SU-DHL-6 (cell line): ENCODE data around the gene FGL2.
"Not testable (repeated sequence)": the region's sequence is repeated elsewhere in the genome, so short reads cannot be mapped to it uniquely, and the experiment has no call there.

Experiments
- H2AFZ ChIP-seq: fragments of 200-600 bp; sonication (generic); 2 replicates; pipeline ENCODE4 v1.6.1; 2014; ENCODE audit warnings: low read depth, mild to moderate bottlenecking, moderate library complexity, mixed read lengths, antibody characterized with exemption, low read length; ENCODE audit not compliant: severe bottlenecking
- H3F3A ChIP-seq: fragments of 200-600 bp; shearing (Covaris generic); 2 replicates; pipeline ENCODE4 v1.6.0; 2016; ENCODE audit warnings: antibody characterized with exemption, mild to moderate bottlenecking; ENCODE audit not compliant: insufficient read depth
- H3K27ac ChIP-seq: fragments of 200-600 bp; sonication (generic); 2 replicates; pipeline ENCODE4 v1.5.1; 2016; ENCODE audit warnings: low read depth, mild to moderate bottlenecking, low read length, moderate library complexity, mixed read lengths
- H3K27me3 ChIP-seq: fragments of 200-600 bp; sonication (generic), shearing (Covaris generic); 2 replicates; pipeline ENCODE4 v1.6.0; 2014; ENCODE audit warnings: mild to moderate bottlenecking, low read length
- H3K36me3 ChIP-seq: fragments of 200-600 bp; sonication (generic); 2 replicates; pipeline ENCODE4 v1.6.1; 2014; ENCODE audit warnings: mild to moderate bottlenecking, low read length, mixed read lengths
- H3K4me2 ChIP-seq: fragments of 300-600, 200-600 bp; shearing (Covaris generic), sonication (generic); 2 replicates; pipeline ENCODE4 v1.6.0; 2014; ENCODE audit warnings: low read length, low read depth, mild to moderate bottlenecking; ENCODE audit not compliant: poor library complexity, severe bottlenecking
- H3K4me3 ChIP-seq: fragments of 200-600 bp; sonication (generic); 2 replicates; pipeline ENCODE4 v1.5.1; 2014; ENCODE audit warnings: antibody characterized with exemption, low read length, mild to moderate bottlenecking, mixed read lengths; ENCODE audit not compliant: insufficient read depth, poor library complexity, severe bottlenecking
- H3K79me2 ChIP-seq: fragments of 200-600 bp; sonication (generic); 2 replicates; pipeline ENCODE4 v1.6.1; 2014; ENCODE audit warnings: mild to moderate bottlenecking, low read length, moderate library complexity; ENCODE audit not compliant: insufficient read depth
- H3K9ac ChIP-seq: fragments of 200-600 bp; sonication (generic); 2 replicates; pipeline ENCODE4 v1.7.0; 2014; ENCODE audit warnings: mild to moderate bottlenecking, low read length
- H3K9me2 ChIP-seq: fragments of 200-600 bp; sonication (generic); replicated peaks from 2 replicates; pipeline ENCODE4 v1.6.1; 2014; ENCODE audit warnings: low read length; ENCODE audit not compliant: insufficient read depth
- H3K9me3 ChIP-seq: fragments of 200-600 bp; sonication (generic); 2 replicates; pipeline ENCODE4 v1.6.1; 2014; ENCODE audit warnings: low read length, mixed read lengths; ENCODE audit not compliant: insufficient read depth
- H4K20me1 ChIP-seq: fragments of 200-600 bp; sonication (generic); 2 replicates; pipeline ENCODE4 v1.6.1; 2014; ENCODE audit warnings: low read depth, mild to moderate bottlenecking, antibody characterized with exemption, low read length, moderate library complexity, mixed read lengths
- EZH2phosphoT487 ChIP-seq: fragments of 200-600 bp; sonication (generic), shearing (Covaris generic); conservative IDR thresholded peaks from 2 replicates; pipeline ENCODE4 v1.6.1; 2018; ENCODE audit warnings: mild to moderate bottlenecking, antibody characterized with exemption, low read length, moderate library complexity, mixed read lengths
- TF ChIP-seq, protein P1 (sequence below): fragments of 200-600 bp; sonication (generic); IDR thresholded peaks from one replicate; pipeline ENCODE4 v1.5.1; 2017; ENCODE audit warnings: antibody characterized with exemption, mild to moderate bottlenecking, low read length, moderate library complexity; ENCODE audit not compliant: insufficient read depth, poor library complexity, severe bottlenecking

The FGL2 gene

DNA sequence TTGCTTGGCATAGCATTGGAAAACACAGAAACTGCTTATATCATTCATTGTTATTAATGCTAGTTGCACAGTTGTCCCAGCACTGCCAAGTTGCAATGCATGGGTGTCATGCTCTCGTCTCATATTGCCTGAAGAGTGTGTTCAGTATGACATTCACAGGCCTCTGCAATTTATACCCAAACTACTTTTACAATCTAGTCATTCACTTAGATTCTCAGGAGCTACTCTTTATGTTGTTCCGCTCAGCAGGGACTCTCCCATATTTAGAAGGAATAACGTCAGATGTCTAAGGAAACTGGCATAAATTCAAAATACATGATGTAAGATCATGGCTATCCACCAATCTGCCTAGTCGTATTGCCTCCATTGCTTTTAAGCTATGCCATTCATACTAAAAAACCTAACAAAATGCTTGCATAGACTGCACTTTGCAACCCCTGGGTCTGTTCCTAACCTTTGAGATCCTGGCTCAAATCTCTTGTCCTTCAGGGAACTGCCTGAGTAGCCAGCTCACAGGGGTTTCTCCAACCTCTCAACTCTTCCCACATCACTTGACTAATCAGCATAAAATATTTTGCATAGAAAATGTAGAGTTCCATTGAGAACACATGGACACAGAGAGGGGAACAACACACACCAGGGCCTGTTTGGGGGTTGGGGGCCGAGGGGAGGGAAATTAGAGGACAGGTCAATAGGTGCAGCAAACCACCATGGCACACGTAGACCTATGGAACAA is 27.0 kb downstream of the FGL2 start:
- H3K27ac ChIP-seq, H4K20me1 ChIP-seq, H3K4me3 ChIP-seq, H3K4me2 ChIP-seq, H3F3A ChIP-seq, H3K9me3 ChIP-seq, H2AFZ ChIP-seq, H3K9me2 ChIP-seq, H3K9ac ChIP-seq, H3K36me3 ChIP-seq, H3K79me2 ChIP-seq, H3K27me3 ChIP-seq: not testable (repeated sequence)

DNA sequence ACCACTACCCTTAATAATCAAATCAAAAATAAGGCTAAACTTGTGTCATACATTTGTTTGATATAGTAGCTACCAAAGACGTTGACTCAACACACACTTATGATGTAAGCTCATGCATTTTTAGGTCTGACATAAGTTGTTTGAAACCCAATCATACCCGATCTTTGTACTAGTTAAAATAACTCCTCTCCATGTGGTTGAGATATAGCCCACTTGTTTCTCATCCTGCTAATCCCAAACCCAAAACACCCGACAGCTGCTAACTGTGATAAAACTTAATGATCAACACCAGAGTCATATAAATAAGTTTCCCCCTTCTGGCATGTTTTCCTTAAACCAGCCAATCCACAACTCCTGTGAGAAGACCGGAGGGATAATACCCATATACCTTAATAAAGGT is 28.5 kb downstream of the FGL2 start:
- not testable (repeated sequence) for H3K27ac ChIP-seq, H3K36me3 ChIP-seq, H3K4me2 ChIP-seq, H3K9me2 ChIP-seq, H3K4me3 ChIP-seq, H4K20me1 ChIP-seq, H3K9me3 ChIP-seq, H3K9ac ChIP-seq, H2AFZ ChIP-seq, H3K27me3 ChIP-seq, H3K79me2 ChIP-seq, H3F3A ChIP-seq

DNA sequence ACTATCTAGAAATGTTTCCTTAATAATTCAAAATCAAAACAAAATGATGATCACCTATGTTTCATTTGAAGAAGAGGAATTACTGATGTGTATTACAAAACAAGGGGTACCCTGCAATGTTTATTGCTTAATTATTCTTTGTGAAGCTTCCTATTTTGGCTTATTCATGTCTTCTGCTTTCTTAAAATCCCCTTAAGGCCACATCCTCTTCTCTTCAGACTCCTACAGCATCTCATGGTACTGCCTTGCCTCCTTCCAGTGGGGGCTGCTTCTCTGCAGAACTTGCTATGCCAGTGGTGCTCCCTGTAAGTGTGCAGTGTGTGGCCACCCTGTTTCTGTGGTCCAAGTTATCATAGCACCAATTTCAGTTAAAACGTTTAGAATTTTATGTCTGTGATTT is 42.2 kb downstream of the FGL2 start:
- Histone ChIP-seq H3F3A (no peaks in the 10 kb centered on the region), H3K4me2 (no peak overlapping the region), H3K4me3 (no peak overlapping the region), H3K9ac (no peak overlapping the region), H3K9me3 (no peaks in the 10 kb centered on the region), H2AFZ (no peak overlapping the region), H3K27ac (no peak overlapping the region), H3K36me3 (no peaks in the 10 kb centered on the region), H3K79me2 (no peaks in the 10 kb centered on the region), H4K20me1 (no peaks in the 10 kb centered on the region), H3K27me3 (no peaks in the 10 kb centered on the region), H3K9me2 (no peaks in the 10 kb centered on the region)
- TF ChIP-seq EZH2phosphoT487: no peak
- TF ChIP-seq, protein P1, sequence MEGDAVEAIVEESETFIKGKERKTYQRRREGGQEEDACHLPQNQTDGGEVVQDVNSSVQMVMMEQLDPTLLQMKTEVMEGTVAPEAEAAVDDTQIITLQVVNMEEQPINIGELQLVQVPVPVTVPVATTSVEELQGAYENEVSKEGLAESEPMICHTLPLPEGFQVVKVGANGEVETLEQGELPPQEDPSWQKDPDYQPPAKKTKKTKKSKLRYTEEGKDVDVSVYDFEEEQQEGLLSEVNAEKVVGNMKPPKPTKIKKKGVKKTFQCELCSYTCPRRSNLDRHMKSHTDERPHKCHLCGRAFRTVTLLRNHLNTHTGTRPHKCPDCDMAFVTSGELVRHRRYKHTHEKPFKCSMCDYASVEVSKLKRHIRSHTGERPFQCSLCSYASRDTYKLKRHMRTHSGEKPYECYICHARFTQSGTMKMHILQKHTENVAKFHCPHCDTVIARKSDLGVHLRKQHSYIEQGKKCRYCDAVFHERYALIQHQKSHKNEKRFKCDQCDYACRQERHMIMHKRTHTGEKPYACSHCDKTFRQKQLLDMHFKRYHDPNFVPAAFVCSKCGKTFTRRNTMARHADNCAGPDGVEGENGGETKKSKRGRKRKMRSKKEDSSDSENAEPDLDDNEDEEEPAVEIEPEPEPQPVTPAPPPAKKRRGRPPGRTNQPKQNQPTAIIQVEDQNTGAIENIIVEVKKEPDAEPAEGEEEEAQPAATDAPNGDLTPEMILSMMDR: no peak

DNA sequence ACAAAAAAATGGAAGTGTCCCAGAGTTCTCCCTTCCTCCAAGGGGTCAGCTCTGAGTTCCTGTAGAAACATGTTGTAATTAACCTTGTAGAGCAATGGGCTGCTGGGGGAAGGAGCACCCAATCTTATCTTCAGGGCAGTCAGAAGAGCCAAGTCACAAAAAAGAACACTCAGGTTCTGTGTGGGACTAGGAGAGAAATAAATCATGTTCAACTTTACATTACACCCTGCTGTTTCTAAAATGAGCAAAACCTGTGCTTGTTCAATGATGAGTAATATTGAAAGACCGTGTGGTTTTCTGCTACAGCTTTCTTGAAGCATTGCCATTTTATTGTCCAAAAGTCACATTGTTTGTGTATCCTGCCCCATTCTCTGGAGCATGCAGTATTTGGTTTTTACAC is 42.6 kb downstream of the FGL2 start:
- not testable (repeated sequence) for H2AFZ ChIP-seq, H3K9me2 ChIP-seq, H4K20me1 ChIP-seq, H3K79me2 ChIP-seq, H3K9ac ChIP-seq, H3K4me3 ChIP-seq, H3K36me3 ChIP-seq, H3F3A ChIP-seq, H3K27ac ChIP-seq, H3K4me2 ChIP-seq, H3K27me3 ChIP-seq, H3K9me3 ChIP-seq

DNA sequence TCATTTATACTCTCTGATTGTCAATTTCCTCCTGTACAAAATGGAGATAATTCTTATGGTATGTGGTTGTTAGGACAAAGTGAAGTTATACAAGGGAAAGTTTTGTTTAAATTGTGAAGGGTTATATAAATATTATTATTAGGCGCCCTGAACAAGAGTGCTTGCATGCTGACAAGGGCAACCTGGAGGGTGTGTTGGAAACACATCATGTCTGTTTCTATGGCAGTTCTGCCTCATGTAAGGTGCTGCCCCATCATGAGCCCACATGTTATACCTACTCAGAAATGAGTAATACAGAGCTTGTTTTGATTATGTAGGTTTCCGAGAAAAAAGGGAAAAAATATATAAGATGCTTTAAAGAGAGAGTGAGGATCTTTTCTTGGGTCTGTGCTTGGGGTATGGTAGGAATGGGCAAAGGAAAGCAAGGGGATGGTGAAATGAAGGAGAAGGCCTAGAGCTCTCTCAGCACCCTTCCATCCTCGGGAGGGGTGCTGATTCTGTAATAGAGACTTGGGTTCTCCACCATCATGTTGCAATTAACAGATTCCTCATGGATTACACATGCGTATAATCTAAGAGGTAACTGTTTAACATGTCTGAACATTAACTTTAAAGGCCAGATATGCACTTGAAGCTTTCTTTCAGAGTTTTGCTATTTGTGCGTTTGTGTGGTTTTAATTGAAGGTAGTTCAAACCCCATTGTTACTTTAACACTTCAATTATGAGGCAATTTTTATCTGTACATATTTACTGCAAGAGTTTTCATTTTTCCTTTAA is 43.8 kb downstream of the FGL2 start:
- H4K20me1 ChIP-seq: not testable (repeated sequence)

DNA sequence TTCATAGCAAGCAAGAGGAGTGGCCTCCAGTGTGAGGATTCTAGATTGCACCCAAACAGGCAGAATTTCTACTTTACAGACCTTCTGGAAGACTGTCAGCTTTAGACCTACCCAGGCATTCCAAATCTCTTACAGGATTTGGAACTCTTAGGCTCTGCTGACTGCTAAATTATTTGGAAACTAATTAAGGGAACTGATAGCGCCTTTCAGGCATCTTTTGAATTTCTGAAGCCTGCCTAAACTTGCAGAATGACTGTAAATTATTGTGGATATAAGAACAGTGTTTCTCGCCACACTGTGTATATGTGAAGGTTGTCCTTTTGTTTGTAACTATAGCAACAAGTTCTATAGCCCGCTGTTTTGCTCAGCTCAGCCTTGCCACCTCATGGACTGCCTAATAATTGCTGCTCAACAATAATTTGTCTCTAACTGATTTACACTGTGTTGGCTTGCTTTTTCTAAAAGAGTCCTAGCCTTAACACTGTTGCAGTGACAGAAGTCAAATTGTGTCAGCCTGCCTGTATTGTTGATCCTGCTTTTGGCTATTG is 44.6 kb downstream of the FGL2 start:
- not testable (repeated sequence) for H3K27me3 ChIP-seq, H3K79me2 ChIP-seq, H3K9me2 ChIP-seq, H3K9ac ChIP-seq, H4K20me1 ChIP-seq, H3K4me2 ChIP-seq, H3K36me3 ChIP-seq, H3K4me3 ChIP-seq, H3K9me3 ChIP-seq, H3K27ac ChIP-seq, H2AFZ ChIP-seq, H3F3A ChIP-seq

More for the DNA sequence above, 43.8 kb downstream of the FGL2 start:
- H3K27me3 ChIP-seq, H3K9ac ChIP-seq, H3K27ac ChIP-seq, H3K36me3 ChIP-seq, H3K4me3 ChIP-seq, H2AFZ ChIP-seq, H3K9me3 ChIP-seq, H3K79me2 ChIP-seq, H3F3A ChIP-seq, H3K4me2 ChIP-seq, H3K9me2 ChIP-seq: not testable (repeated sequence)

DNA sequence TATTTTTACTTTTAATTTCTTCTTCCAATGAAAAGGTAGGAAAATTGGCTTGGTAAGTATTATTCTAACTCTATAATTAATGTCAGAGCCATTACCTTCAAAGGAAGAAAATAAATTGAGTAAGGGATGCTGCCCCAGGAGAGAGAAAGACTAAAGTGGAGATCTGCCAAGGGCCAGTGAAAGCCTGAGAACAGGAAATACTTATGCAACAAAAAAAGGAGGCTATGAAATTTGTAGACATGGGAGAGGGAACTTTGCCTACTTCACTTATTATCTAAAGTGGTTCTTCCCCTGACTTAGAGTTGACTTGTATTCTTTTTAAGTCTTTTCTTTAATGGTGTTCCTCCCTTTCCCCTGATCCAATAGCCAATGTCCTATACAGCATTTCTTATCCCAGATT is 47.4 kb downstream of the FGL2 start:
- not testable (repeated sequence) for H3K4me2 ChIP-seq, H3K27ac ChIP-seq, H3K9ac ChIP-seq, H3K9me2 ChIP-seq, H3F3A ChIP-seq, H3K27me3 ChIP-seq, H3K79me2 ChIP-seq, H3K4me3 ChIP-seq, H3K9me3 ChIP-seq, H4K20me1 ChIP-seq, H3K36me3 ChIP-seq, H2AFZ ChIP-seq
